Measurements from ENCODE around the gene MUC2. TPM values are rescaled to one million over a fixed set of nuclear protein-coding genes. Genes with fewer than 3 reads are reported as not detected.
A peak's percentile ranks its signal among the peaks of the same experiment; 100 is the strongest.

Gene MUC2
- total and polyA plus RNA-seq, 9 of the 15 experiments (the other 6 are each of a cell fraction or from before 2014, with no cell fraction given) = under 0.01 to 0.18 TPM; not detected in 7

GRCh38 chr11:1050581-1051355, 23.9 kb upstream of the MUC2 start:
- in situ Hi-C loops (cut with MboI) = no loop called here
- TF ChIP-seq HNRNPH1 (optimal IDR thresholded peaks at IDR 0.05; ENCODE audit: low read depth, low read length) (no peak), ARID2 (IDR thresholded peaks at IDR 0.05) (peak; percentile 79), SLC30A9 (CRISPR knock-in tag; IDR thresholded peaks at IDR 0.05) (no peak), GATA2 (CRISPR knock-in tag; IDR thresholded peaks at IDR 0.05) (no peak), DEAF1 (CRISPR knock-in tag; IDR thresholded peaks at IDR 0.05) (peak; percentile 59), YY1 (IDR thresholded peaks at IDR 0.05; ENCODE audit: borderline replicate concordance in 1 of 3, control insufficient read depth in 1 of 3, extremely low read depth in 1 of 3, insufficient read depth in 3 of 3, insufficient read length in 1 of 3, insufficient replicate concordance in 2 of 3, low read depth in 1 of 3, low read length in 2 of 3) (peak in 2 of 3 experiments; percentile 12 to 23), NELFE (IDR thresholded peaks at IDR 0.05; ENCODE audit: insufficient read depth, insufficient read length) (no peak), CREB3L1 (IDR thresholded peaks at IDR 0.05; ENCODE audit: borderline replicate concordance, low read depth) (no peak), ZNF707 (CRISPR knock-in tag; conservative IDR thresholded peaks at IDR 0.05) (no peak), ETV1 (tag; conservative IDR thresholded peaks at IDR 0.05; ENCODE audit: low read depth) (0 out of 2 replicates have a peak, but pooled peaks have one; percentile 12), ZFX (CRISPR knock-in tag; IDR thresholded peaks at IDR 0.05) (0 out of 2 replicates have a peak, but pooled peaks have one; percentile 21)
- TF ChIP-seq, protein P1, sequence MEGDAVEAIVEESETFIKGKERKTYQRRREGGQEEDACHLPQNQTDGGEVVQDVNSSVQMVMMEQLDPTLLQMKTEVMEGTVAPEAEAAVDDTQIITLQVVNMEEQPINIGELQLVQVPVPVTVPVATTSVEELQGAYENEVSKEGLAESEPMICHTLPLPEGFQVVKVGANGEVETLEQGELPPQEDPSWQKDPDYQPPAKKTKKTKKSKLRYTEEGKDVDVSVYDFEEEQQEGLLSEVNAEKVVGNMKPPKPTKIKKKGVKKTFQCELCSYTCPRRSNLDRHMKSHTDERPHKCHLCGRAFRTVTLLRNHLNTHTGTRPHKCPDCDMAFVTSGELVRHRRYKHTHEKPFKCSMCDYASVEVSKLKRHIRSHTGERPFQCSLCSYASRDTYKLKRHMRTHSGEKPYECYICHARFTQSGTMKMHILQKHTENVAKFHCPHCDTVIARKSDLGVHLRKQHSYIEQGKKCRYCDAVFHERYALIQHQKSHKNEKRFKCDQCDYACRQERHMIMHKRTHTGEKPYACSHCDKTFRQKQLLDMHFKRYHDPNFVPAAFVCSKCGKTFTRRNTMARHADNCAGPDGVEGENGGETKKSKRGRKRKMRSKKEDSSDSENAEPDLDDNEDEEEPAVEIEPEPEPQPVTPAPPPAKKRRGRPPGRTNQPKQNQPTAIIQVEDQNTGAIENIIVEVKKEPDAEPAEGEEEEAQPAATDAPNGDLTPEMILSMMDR (IDR thresholded peaks at IDR 0.05 in 2 of 3, conservative IDR thresholded peaks at IDR 0.05 in 1 of 3; ENCODE audit: insufficient read depth in 2 of 3, low read depth in 1 of 3, low read length in 3 of 3) = peak; percentile 85 to 90 (median 86)
- TF ChIP-seq, protein P2, sequence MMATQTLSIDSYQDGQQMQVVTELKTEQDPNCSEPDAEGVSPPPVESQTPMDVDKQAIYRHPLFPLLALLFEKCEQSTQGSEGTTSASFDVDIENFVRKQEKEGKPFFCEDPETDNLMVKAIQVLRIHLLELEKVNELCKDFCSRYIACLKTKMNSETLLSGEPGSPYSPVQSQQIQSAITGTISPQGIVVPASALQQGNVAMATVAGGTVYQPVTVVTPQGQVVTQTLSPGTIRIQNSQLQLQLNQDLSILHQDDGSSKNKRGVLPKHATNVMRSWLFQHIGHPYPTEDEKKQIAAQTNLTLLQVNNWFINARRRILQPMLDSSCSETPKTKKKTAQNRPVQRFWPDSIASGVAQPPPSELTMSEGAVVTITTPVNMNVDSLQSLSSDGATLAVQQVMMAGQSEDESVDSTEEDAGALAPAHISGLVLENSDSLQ (IDR thresholded peaks at IDR 0.05) = no peak

More at GRCh38 chr11:1050581-1051355, 23.9 kb upstream of the MUC2 start:
- no TSS peak for BruUV-seq (replicated peaks)
- DNase-seq (ENCODE audit: extremely low read depth in 1 of 4, low spot score in 3 of 4) (peak; percentile 63 to 84 (median 82)), ATAC-seq (peak; percentile 96), FAIRE-seq (peak; percentile 61)
- H3K36me3 ChIP-seq (ENCODE audit: control insufficient read depth, insufficient read depth, low read length) = no peaks in the 10 kb centered on the region
- POLR2A ChIA-PET = interaction anchor here (0.7 kb wide), 1 partner anchor 195 kb away, joined by 3 read pairs; no protein-coding TSS in a partner anchor
- 0 out of 2 replicates have a peak overlapping the region, but pooled peaks have one; percentile 16 for H2AFZ ChIP-seq (ENCODE audit: low read depth, low read length)
- peak overlapping the region in 1 of 2 experiments; percentile 52; a peak in 1 of 4 replicates for H3K9ac ChIP-seq (ENCODE audit: insufficient read depth in 1 of 2, low read depth in 2 of 2, low read length in 2 of 2)
- no peak overlapping the region for H3K27ac ChIP-seq (ENCODE audit: extremely low read depth, low read depth, low read length)
- H4K20me1 ChIP-seq (replicated peaks; ENCODE audit: control insufficient read depth, insufficient read depth, low read length) = peaks cover 17% of the 10 kb centered on the region; the same call in 1 of the 2 replicates
- no peaks in the 10 kb centered on the region for H3K79me2 ChIP-seq (ENCODE audit: control insufficient read depth, insufficient read depth, low read length)
- H3K4me3 ChIP-seq = no peak overlapping the region
- CTCF ChIA-PET (ENCODE audit: low intra/inter-chr PET ratio) = interaction anchor here (0.7 to 1.6 kb wide), 4 partner anchors 152 to 202 kb away, joined by 3 to 5 read pairs (median 4); no protein-coding TSS in a partner anchor
- 7% methylated on average over 28 of the region's 39 CpGs for WGBS (ENCODE audit: insufficient coverage, low coverage, missing lambda C conversion rate)
- H3K27me3 ChIP-seq (ENCODE audit: control insufficient read depth in 2 of 2, insufficient read depth in 2 of 2, low read length in 2 of 2) = peaks cover 38 to 91% of the 10 kb centered on the region in 2 experiments
- H3K4me1 ChIP-seq (replicated peaks in 1 of 2; ENCODE audit: control insufficient read depth in 2 of 2, insufficient read depth in 2 of 2, low read length in 2 of 2) = peaks cover 0 to 47% of the 10 kb centered on the region in 2 experiments; a peak in 3 of 5 replicates
- intact Hi-C loops (cut with micrococcal nuclease) = loop anchor here (5.0 kb wide), 1 partner anchor 203 kb away; no protein-coding TSS in a partner anchor
- no peak overlapping the region for H3K4me2 ChIP-seq (ENCODE audit: insufficient read depth, low read length)
- no peaks in the 10 kb centered on the region for H3K9me3 ChIP-seq (replicated peaks; ENCODE audit: control insufficient read depth, insufficient read depth, low read depth, low read length)
- no peaks in the 10 kb centered on the region for H3K9me1 ChIP-seq (ENCODE audit: control insufficient read depth, insufficient read depth, low read length)
